ENCODE results near the gene PLCB1. TPM values are rescaled to one million over a fixed set of nuclear protein-coding genes. Genes with fewer than 3 reads are reported as not detected.

The PLCB1 gene
- total RNA-seq, 3 donors from 2014 or later: 12.2 to 106 (median 30.5) TPM

- Histone ChIP-seq H3K36me3 (no peaks in the 10 kb centered on the region), H3K27me3 (no peaks in the 10 kb centered on the region), H3K4me1 (no peaks in the 10 kb centered on the region), H3K4me3 (no peak overlapping the region), H3K9me3 (no peaks in the 10 kb centered on the region), H3K27ac (no peak overlapping the region)
- DNase-seq (ENCODE audit: low spot score in 2 of 2): no peak
- TF ChIP-seq POLR2A (IDR thresholded peaks at IDR 0.05) (no peak), POLR2AphosphoS5 (IDR thresholded peaks at IDR 0.05) (no peak)
- TF ChIP-seq, protein P1, sequence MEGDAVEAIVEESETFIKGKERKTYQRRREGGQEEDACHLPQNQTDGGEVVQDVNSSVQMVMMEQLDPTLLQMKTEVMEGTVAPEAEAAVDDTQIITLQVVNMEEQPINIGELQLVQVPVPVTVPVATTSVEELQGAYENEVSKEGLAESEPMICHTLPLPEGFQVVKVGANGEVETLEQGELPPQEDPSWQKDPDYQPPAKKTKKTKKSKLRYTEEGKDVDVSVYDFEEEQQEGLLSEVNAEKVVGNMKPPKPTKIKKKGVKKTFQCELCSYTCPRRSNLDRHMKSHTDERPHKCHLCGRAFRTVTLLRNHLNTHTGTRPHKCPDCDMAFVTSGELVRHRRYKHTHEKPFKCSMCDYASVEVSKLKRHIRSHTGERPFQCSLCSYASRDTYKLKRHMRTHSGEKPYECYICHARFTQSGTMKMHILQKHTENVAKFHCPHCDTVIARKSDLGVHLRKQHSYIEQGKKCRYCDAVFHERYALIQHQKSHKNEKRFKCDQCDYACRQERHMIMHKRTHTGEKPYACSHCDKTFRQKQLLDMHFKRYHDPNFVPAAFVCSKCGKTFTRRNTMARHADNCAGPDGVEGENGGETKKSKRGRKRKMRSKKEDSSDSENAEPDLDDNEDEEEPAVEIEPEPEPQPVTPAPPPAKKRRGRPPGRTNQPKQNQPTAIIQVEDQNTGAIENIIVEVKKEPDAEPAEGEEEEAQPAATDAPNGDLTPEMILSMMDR (IDR thresholded peaks at IDR 0.05): no peak
- intact Hi-C loops (cut with DNase I; ENCODE audit: low total_unique reads): no loop called here
These were observed 232.1 kb downstream of the PLCB1 start for GRCh38 chr20:8363970-8364733.

- intact Hi-C loops (cut with DNase I; ENCODE audit: low total_unique reads): no loop called here
- no peak for DNase-seq (ENCODE audit: low spot score in 2 of 2)
- no peaks in the 10 kb centered on the region for H3K4me1 ChIP-seq
- no peak overlapping the region for H3K27ac ChIP-seq
- no peak overlapping the region for H3K4me3 ChIP-seq
- TF ChIP-seq, protein P1 (IDR thresholded peaks at IDR 0.05): no peak
- no peak for TF ChIP-seq POLR2A (IDR thresholded peaks at IDR 0.05)
- no peak for TF ChIP-seq POLR2AphosphoS5 (IDR thresholded peaks at IDR 0.05)
- no peaks in the 10 kb centered on the region for H3K36me3 ChIP-seq
- no peaks in the 10 kb centered on the region for H3K9me3 ChIP-seq
- no peaks in the 10 kb centered on the region for H3K27me3 ChIP-seq
These were observed 232.6 kb downstream of the PLCB1 start for GRCh38 chr20:8364734-8365078.

GRCh38 chr20:8365634-8366033 is 233.6 kb downstream of the PLCB1 start:
- TF ChIP-seq POLR2AphosphoS5 (IDR thresholded peaks at IDR 0.05): no peak
- TF ChIP-seq POLR2A (IDR thresholded peaks at IDR 0.05): no peak
- Histone ChIP-seq H3K36me3 (no peaks in the 10 kb centered on the region), H3K9me3 (no peaks in the 10 kb centered on the region), H3K4me3 (no peak overlapping the region), H3K27me3 (no peaks in the 10 kb centered on the region), H3K27ac (no peak overlapping the region), H3K4me1 (no peaks in the 10 kb centered on the region)
- no peak for DNase-seq (ENCODE audit: low spot score in 2 of 2)
- intact Hi-C loops (cut with DNase I; ENCODE audit: low total_unique reads): no loop called here

DNA sequence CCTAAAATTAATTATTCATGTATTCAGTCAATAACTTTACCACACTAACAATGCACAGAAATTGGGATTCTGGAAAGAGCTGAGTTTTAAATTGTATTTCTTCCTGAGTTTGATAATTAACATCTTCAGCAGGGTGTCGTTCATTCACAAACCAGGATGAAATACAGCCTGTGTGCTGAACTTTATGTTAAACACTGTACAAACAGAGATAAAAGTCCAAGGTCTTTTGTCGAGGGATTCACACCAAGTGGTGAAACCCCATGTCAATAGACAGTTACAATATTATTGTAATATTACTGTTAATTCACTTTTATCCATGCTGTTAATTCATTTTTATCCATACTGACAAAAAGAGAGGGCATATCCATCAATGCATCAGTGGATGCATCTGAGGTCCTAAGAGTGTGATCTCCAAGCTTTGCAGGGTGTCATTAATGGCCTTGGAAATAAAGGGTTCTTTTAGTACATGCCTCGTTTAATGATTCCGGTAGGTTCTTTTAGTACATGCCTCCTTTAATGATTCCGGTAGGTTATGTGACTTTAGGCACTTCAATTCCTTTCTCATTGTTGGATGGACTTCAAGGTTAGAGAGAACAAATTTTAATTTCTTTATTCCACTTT is 234.3 kb downstream of the PLCB1 start:
- TF ChIP-seq POLR2A (IDR thresholded peaks at IDR 0.05): no peak
- no peak for TF ChIP-seq POLR2AphosphoS5 (IDR thresholded peaks at IDR 0.05)
- TF ChIP-seq, protein P1 (IDR thresholded peaks at IDR 0.05): no peak
- intact Hi-C loops (cut with DNase I; ENCODE audit: low total_unique reads): no loop called here
- no peak overlapping the region for H3K4me3 ChIP-seq

DNA sequence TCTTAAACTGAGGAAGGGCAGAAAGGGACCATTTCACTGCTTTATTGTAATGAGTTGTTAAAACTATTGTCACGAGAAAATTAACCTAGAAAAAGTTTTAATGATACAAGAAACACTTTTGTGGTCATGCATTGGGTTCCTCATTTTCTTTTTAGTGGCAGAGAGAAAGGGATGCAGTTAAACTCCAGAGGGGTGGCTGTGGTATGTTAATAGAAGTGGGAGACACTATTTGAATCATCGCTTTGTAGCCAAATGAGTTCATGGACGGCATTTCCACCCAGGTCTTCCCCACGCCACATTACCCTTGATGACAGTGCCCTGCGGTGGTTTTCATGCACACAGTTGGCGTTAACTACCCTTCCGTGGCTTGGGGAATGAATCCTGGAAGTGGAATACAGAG is 235.6 kb downstream of the PLCB1 start:
- no peaks in the 10 kb centered on the region for H3K36me3 ChIP-seq
- TF ChIP-seq, protein P1 (IDR thresholded peaks at IDR 0.05): no peak
- no peak for TF ChIP-seq POLR2A (IDR thresholded peaks at IDR 0.05)
- TF ChIP-seq POLR2AphosphoS5 (IDR thresholded peaks at IDR 0.05): no peak
- DNase-seq (ENCODE audit: low spot score in 2 of 2): no peak
- no peaks in the 10 kb centered on the region for H3K27me3 ChIP-seq
- H3K27ac ChIP-seq: no peak overlapping the region
- no peak overlapping the region for H3K4me3 ChIP-seq
- H3K9me3 ChIP-seq: no peaks in the 10 kb centered on the region
- intact Hi-C loops (cut with DNase I; ENCODE audit: low total_unique reads): no loop called here
- no peaks in the 10 kb centered on the region for H3K4me1 ChIP-seq

More for the DNA sequence above, 234.3 kb downstream of the PLCB1 start:
- no peak for DNase-seq (ENCODE audit: low spot score in 2 of 2)
- no peaks in the 10 kb centered on the region for H3K27me3 ChIP-seq
- no peak overlapping the region for H3K27ac ChIP-seq
- H3K9me3 ChIP-seq: no peaks in the 10 kb centered on the region
- H3K4me1 ChIP-seq: no peaks in the 10 kb centered on the region
- H3K36me3 ChIP-seq: no peaks in the 10 kb centered on the region

All from breast epithelium (tissue), 4 donors.